ENCODE data around the gene ELL.

The ELL gene

DNA sequence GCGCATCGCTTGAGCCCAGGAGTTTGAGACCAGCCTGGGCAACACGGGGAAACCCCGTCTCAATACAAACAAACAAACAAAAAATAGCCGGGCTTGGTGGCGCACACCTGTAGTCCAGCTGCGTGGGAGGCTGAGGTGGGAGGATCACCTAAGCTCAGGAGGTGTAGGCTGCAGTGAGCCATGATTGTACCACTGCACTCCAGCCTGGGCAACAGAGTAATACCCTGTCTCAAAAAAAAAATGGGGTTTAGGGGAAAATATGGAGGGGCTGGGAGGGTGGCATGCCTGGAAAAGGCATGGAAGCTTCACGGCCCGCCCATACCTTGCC is 82.0 kb downstream of the ELL start:
- H3K36me3 ChIP-seq (ENCODE audit: control insufficient read depth in 1 of 2, insufficient read depth in 2 of 2, low read length in 2 of 2) = peaks cover 14 to 20% of the 10 kb centered on the region in 2 donors
- H3K27me3 ChIP-seq (ENCODE audit: control insufficient read depth in 1 of 2, insufficient read depth in 2 of 2, low read length in 2 of 2) = no peaks in the 10 kb centered on the region
- H3K4me1 ChIP-seq (ENCODE audit: control insufficient read depth in 1 of 2, insufficient read depth in 2 of 2, low read length in 2 of 2) = peaks cover 0 to 15% of the 10 kb centered on the region in 2 donors
- H3K4me3 ChIP-seq (ENCODE audit: low read depth in 1 of 2, low read length in 2 of 2) = no peak overlapping the region
- H3K27ac ChIP-seq (ENCODE audit: low read depth, low read length) = no peak overlapping the region
- H3K9ac ChIP-seq (ENCODE audit: low read depth in 1 of 2, low read length in 2 of 2) = no peak overlapping the region
- no peaks in the 10 kb centered on the region for H3K9me3 ChIP-seq (ENCODE audit: control insufficient read depth in 1 of 2, low read length in 2 of 2)

DNA sequence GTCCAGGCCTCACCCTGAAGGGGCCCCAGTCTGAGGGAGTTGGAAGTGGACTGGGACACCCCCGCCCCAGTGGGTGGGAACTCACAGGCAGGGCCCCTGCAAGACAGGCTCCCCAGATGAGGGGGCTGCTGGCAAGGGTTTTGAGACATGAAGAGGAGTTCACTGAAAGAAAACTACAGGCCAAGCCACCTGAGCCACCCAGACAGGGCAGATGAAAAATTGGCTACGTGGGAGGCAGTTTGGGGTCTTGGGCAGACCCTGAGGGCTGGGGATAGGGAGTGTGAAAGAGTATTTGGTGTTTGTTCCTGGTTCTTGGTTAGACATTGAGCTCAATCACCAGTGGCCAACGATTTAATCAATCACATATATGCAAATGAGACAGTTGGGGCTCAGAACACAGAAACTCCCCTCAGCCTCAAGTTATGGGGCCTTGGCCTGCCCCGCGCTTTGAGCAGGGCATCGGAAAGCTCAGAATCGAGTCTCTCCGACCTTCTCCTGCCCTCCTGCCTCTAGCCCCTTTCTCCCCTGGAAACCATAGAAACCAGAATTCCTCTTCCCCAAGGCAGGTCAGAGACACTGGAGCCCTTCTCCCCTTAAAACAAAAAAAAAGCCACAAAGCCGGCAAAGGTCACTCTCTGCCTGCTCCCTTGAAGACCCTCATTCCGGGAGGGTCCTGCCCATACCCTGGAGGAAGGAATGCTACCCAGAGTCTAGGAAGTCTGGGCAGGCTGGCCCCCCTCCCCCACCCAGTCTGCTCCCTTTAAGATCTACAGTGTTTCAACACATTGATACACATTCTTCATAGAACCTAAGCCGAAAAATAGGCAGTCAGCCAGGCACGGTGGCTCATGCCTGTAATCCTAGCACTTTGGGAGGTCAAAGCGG is 82.6 kb downstream of the ELL start:
- H3K36me3 ChIP-seq (ENCODE audit: control insufficient read depth in 1 of 2, insufficient read depth in 2 of 2, low read length in 2 of 2) = peaks cover 9 to 14% of the 10 kb centered on the region in 2 donors
- H3K9ac ChIP-seq (ENCODE audit: low read depth in 1 of 2, low read length in 2 of 2) = no peak overlapping the region
- no peak overlapping the region for H3K27ac ChIP-seq (ENCODE audit: low read depth, low read length)
- H3K4me3 ChIP-seq (ENCODE audit: low read depth in 1 of 2, low read length in 2 of 2) = no peak overlapping the region
- H3K4me1 ChIP-seq (ENCODE audit: control insufficient read depth in 1 of 2, insufficient read depth in 2 of 2, low read length in 2 of 2) = peaks cover 0 to 15% of the 10 kb centered on the region in 2 donors
- no peaks in the 10 kb centered on the region for H3K9me3 ChIP-seq (ENCODE audit: control insufficient read depth in 1 of 2, low read length in 2 of 2)
- H3K27me3 ChIP-seq (ENCODE audit: control insufficient read depth in 1 of 2, insufficient read depth in 2 of 2, low read length in 2 of 2) = no peaks in the 10 kb centered on the region

DNA sequence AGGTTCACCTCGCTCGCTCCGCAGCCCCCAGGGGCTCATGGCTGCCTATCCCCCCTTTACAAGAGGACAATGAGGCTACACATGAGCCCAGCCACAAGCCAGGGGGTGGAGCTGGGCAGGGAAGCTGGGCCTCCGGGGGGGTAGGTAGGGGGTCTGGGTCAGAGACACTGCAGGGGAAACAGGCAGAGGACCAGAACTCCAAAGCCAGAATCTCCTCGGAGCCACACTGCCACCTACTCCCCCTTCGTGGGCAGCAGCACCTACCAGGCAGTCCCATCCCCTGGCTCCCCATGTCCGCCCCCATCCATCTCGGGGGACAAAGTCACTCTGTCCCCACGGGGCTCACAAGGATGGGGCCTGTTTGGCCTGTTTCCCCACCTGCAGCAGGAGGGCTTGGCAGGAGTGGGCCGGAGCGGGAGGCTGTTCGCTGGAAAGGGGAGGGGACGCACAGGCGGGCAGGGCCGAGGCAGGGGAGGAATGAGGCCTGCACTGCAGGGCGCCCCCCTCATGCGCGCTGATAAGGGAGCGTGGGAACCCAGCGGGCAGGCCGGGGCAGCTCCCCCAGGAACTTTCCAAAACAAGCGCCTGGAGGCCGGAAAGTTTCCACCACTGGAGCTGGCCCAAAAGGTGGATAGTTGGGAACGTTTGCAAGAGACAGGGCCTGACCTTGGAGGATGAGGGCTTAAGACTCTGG is 83.4 kb downstream of the ELL start:
- no peaks in the 10 kb centered on the region for H3K9me3 ChIP-seq (ENCODE audit: control insufficient read depth in 1 of 2, low read length in 2 of 2)
- peaks cover 0 to 15% of the 10 kb centered on the region in 2 donors for H3K4me1 ChIP-seq (ENCODE audit: control insufficient read depth in 1 of 2, insufficient read depth in 2 of 2, low read length in 2 of 2)
- peak overlapping the region in 1 of 2 donors; percentile 21 for H3K4me3 ChIP-seq (ENCODE audit: low read depth in 1 of 2, low read length in 2 of 2)
- peak overlapping the region in 1 of 2 donors; percentile 25 for H3K9ac ChIP-seq (ENCODE audit: low read depth in 1 of 2, low read length in 2 of 2)
- no peak overlapping the region for H3K27ac ChIP-seq (ENCODE audit: low read depth, low read length)
- peaks cover under 1 to 6% of the 10 kb centered on the region in 2 donors for H3K36me3 ChIP-seq (ENCODE audit: control insufficient read depth in 1 of 2, insufficient read depth in 2 of 2, low read length in 2 of 2)
- no peaks in the 10 kb centered on the region for H3K27me3 ChIP-seq (ENCODE audit: control insufficient read depth in 1 of 2, insufficient read depth in 2 of 2, low read length in 2 of 2)

DNA sequence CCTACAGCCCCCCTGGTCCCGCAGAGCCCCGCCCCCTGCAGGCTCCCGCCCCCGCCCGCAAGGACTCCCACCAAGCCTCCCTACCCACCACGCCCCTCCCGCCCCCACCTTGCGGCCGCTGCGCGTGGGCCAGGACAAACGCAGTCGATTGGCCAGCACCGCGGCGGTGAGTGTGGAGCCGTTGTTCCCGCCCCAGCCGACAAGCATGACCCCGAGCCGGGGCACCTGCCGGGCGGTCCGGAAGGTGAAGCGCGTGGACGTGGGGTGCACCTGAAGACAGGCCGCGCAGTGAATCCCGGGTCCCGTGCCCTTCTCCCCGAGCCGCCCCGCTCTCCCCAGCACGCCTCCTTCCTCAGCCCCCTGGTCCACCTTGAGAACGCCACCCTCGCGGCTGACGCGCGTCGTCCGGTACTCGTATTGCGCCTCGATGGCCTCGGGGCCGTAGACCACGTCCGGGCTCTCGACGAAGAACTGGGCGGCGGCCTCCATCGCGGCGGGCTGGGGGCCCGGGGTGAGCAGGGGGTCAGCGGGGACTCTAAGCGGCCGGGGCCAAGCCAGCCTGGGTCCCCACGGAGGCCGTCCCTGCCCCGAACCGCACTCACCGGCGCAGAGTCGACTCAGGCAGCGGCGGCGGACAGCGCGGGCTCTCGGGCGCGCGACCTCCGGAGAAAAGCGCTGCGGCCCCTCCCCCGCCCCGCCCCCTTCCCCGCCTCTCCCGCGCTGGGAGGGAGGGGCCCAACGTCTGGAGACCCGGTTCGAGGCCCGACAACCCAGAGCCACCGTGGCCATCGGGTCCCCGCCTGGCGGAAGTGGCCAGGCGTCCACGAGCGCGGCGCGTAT is 84.2 kb downstream of the ELL start, which contains the start of gene ISYNA1:
Gene ISYNA1, minus strand, starts transcription at position 643 of the 840 bp plus-strand sequence. Its CDS starts 154 bp downstream, at position 489.
- Histone ChIP-seq H3K9me3 (ENCODE audit: control insufficient read depth in 1 of 2, low read length in 2 of 2) (no peaks in the 10 kb centered on the region), H3K27me3 (ENCODE audit: control insufficient read depth in 1 of 2, insufficient read depth in 2 of 2, low read length in 2 of 2) (no peaks in the 10 kb centered on the region), H3K4me1 (ENCODE audit: control insufficient read depth in 1 of 2, insufficient read depth in 2 of 2, low read length in 2 of 2) (peaks cover 0 to 15% of the 10 kb centered on the region in 2 donors), H3K9ac (ENCODE audit: low read depth in 1 of 2, low read length in 2 of 2) (peak within 1 kb of the TSS; percentile 25), H3K27ac (ENCODE audit: low read depth, low read length) (peak within 1 kb of the TSS; percentile 42), H3K4me3 (ENCODE audit: low read depth in 1 of 2, low read length in 2 of 2) (peak within 1 kb of the TSS; percentile 60 to 65), H3K36me3 (ENCODE audit: control insufficient read depth in 1 of 2, insufficient read depth in 2 of 2, low read length in 2 of 2) (peaks cover 0 to 4% of the 10 kb centered on the region in 2 donors)

- Histone ChIP-seq H3K4me1 (ENCODE audit: control insufficient read depth in 1 of 2, insufficient read depth in 2 of 2, low read length in 2 of 2) (peaks cover 0 to 13% of the 10 kb centered on the region in 2 donors), H3K9me3 (ENCODE audit: control insufficient read depth in 1 of 2, low read length in 2 of 2) (no peaks in the 10 kb centered on the region), H3K9ac (ENCODE audit: low read depth in 1 of 2, low read length in 2 of 2) (peak overlapping the region in 1 of 2 donors; percentile 25), H3K27me3 (ENCODE audit: control insufficient read depth in 1 of 2, insufficient read depth in 2 of 2, low read length in 2 of 2) (no peaks in the 10 kb centered on the region), H3K36me3 (ENCODE audit: control insufficient read depth in 1 of 2, insufficient read depth in 2 of 2, low read length in 2 of 2) (peaks cover 0 to 4% of the 10 kb centered on the region in 2 donors), H3K4me3 (ENCODE audit: low read depth in 1 of 2, low read length in 2 of 2) (peak overlapping the region; percentile 54 to 60), H3K27ac (ENCODE audit: low read depth, low read length) (no peak overlapping the region)
Observed at GRCh38 chr19:18436671-18437490, 85.0 kb downstream of the ELL start.

GRCh38 chr19:18435842-18436670 is 85.8 kb downstream of the ELL start:
- peaks cover 0 to 4% of the 10 kb centered on the region in 2 donors for H3K36me3 ChIP-seq (ENCODE audit: control insufficient read depth in 1 of 2, insufficient read depth in 2 of 2, low read length in 2 of 2)
- no peak overlapping the region for H3K9ac ChIP-seq (ENCODE audit: low read depth in 1 of 2, low read length in 2 of 2)
- no peaks in the 10 kb centered on the region for H3K9me3 ChIP-seq (ENCODE audit: control insufficient read depth in 1 of 2, low read length in 2 of 2)
- no peaks in the 10 kb centered on the region for H3K27me3 ChIP-seq (ENCODE audit: control insufficient read depth in 1 of 2, insufficient read depth in 2 of 2, low read length in 2 of 2)
- peaks cover 0 to 12% of the 10 kb centered on the region in 2 donors for H3K4me1 ChIP-seq (ENCODE audit: control insufficient read depth in 1 of 2, insufficient read depth in 2 of 2, low read length in 2 of 2)
- no peak overlapping the region for H3K27ac ChIP-seq (ENCODE audit: low read depth, low read length)
- peak overlapping the region in 1 of 2 donors; percentile 54 for H3K4me3 ChIP-seq (ENCODE audit: low read depth in 1 of 2, low read length in 2 of 2)

DNA sequence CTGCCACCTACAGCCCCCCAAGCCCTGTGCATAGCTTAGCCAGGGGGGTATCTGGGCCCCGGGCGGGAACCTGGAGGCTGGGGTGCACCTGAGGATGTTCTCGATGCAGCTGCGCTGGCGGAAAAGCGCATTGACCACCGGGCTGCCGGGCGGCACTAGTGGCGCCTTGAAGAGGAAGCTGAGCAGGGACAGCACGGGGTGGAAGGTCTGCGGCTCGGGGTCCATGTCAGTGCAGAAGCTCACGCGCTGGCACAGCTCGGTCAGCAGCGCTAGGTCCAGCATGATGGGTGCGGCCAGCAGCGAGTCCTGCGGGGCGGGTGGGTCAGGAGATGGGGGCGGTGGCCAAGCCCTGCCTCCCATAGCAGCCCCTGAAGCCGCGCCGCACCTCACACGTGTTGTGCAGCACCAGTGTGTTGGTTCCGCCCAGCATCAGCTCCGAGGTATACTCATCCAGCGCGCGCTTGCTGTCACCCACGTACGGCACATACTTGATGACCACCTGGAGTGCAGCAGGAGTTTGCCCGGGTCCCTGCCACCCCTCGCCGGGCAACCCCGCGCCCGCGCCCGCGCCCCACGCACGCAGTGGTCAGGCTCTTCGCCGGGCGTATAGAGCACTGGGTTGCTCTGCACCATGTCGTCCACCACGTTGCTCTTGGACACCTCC is 86.6 kb downstream of the ELL start:
- peaks cover 0 to 4% of the 10 kb centered on the region in 2 donors for H3K36me3 ChIP-seq (ENCODE audit: control insufficient read depth in 1 of 2, insufficient read depth in 2 of 2, low read length in 2 of 2)
- H3K4me3 ChIP-seq (ENCODE audit: low read depth in 1 of 2, low read length in 2 of 2) = no peak overlapping the region
- H3K4me1 ChIP-seq (ENCODE audit: control insufficient read depth in 1 of 2, insufficient read depth in 2 of 2, low read length in 2 of 2) = peaks cover 0 to 12% of the 10 kb centered on the region in 2 donors
- no peaks in the 10 kb centered on the region for H3K9me3 ChIP-seq (ENCODE audit: control insufficient read depth in 1 of 2, low read length in 2 of 2)
- no peak overlapping the region for H3K27ac ChIP-seq (ENCODE audit: low read depth, low read length)
- no peak overlapping the region for H3K9ac ChIP-seq (ENCODE audit: low read depth in 1 of 2, low read length in 2 of 2)
- no peaks in the 10 kb centered on the region for H3K27me3 ChIP-seq (ENCODE audit: control insufficient read depth in 1 of 2, insufficient read depth in 2 of 2, low read length in 2 of 2)

DNA sequence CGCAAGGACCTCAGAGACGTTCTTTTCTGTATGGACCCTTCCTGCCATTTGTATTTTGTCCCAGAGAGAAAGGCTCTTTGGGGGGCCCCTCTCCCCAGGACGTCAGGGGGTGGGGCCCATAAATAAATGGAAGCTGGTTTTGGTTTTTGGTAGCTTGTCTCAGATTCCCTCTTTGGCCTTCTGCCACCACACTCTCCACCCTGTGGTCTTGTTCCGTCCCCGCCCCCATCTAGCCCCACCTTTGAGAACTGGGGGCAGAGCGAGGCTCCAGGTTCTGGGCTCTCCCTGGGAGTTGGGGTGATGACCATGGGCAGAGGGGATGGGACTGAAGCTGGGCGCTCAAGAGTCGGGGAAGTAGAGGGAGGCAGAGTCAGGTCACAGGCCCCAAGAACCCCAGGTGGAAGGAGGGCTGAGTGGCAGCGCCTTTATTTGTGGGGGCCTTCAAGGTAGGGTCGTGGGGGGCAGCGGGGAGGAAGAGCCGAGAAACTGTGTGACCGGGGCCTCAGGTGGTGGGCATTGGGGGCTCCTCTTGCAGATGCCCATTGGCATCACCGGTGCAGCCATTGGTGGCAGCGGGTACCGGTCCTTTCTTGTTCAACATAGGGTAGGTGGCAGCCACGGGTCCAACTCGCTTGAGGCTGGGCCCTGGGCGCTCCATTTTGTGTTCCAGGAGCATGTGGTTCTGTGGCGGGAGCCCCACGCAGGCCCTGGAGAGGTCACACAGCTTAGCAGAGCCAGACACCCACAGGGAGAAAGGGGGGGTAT is 87.3 kb downstream of the ELL start:
- no peak overlapping the region for H3K9ac ChIP-seq (ENCODE audit: low read depth in 1 of 2, low read length in 2 of 2)
- H3K27ac ChIP-seq (ENCODE audit: low read depth, low read length) = no peak overlapping the region
- H3K36me3 ChIP-seq (ENCODE audit: control insufficient read depth in 1 of 2, insufficient read depth in 2 of 2, low read length in 2 of 2) = peaks cover 0 to 4% of the 10 kb centered on the region in 2 donors
- H3K9me3 ChIP-seq (ENCODE audit: control insufficient read depth in 1 of 2, low read length in 2 of 2) = no peaks in the 10 kb centered on the region
- H3K4me1 ChIP-seq (ENCODE audit: control insufficient read depth in 1 of 2, insufficient read depth in 2 of 2, low read length in 2 of 2) = peaks cover 0 to 12% of the 10 kb centered on the region in 2 donors
- H3K27me3 ChIP-seq (ENCODE audit: control insufficient read depth in 1 of 2, insufficient read depth in 2 of 2, low read length in 2 of 2) = no peaks in the 10 kb centered on the region
- H3K4me3 ChIP-seq (ENCODE audit: low read depth in 1 of 2, low read length in 2 of 2) = no peak overlapping the region
